ENCODE data around the gene MTSS2.

Gene MTSS2

GRCh38 chr16:70692873-70693671, 7.2 kb upstream of the MTSS2 start:
- DNase-seq (ENCODE audit: extremely low spot score): no peak
- POLR2A ChIA-PET: no interaction called here
- CTCF ChIA-PET: interaction anchor here (0.6 kb wide), 1 partner anchor 25 kb away, joined by 8 read pairs; no protein-coding TSS in a partner anchor
- no peak for TF ChIP-seq SP1 (IDR thresholded peaks at IDR 0.05)
- TF ChIP-seq NFRKB (IDR thresholded peaks at IDR 0.05): no peak
- TF ChIP-seq ARNT (IDR thresholded peaks at IDR 0.05): no peak
- no peak for TF ChIP-seq L3MBTL2 (conservative IDR thresholded peaks at IDR 0.05)
- TF ChIP-seq FOXA1 (IDR thresholded peaks at IDR 0.05): no peak
- TF ChIP-seq FOXM1 (IDR thresholded peaks at IDR 0.05; ENCODE audit: borderline replicate concordance): no peak
- no peak for TF ChIP-seq ZNF384 (IDR thresholded peaks at IDR 0.05)
- TF ChIP-seq SUZ12 (IDR thresholded peaks at IDR 0.05): no peak
- no peak for TF ChIP-seq TARDBP (IDR thresholded peaks at IDR 0.05)
- TF ChIP-seq BHLHE40 (IDR thresholded peaks at IDR 0.05; ENCODE audit: borderline replicate concordance): no peak
- TF ChIP-seq, protein P1, sequence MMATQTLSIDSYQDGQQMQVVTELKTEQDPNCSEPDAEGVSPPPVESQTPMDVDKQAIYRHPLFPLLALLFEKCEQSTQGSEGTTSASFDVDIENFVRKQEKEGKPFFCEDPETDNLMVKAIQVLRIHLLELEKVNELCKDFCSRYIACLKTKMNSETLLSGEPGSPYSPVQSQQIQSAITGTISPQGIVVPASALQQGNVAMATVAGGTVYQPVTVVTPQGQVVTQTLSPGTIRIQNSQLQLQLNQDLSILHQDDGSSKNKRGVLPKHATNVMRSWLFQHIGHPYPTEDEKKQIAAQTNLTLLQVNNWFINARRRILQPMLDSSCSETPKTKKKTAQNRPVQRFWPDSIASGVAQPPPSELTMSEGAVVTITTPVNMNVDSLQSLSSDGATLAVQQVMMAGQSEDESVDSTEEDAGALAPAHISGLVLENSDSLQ (IDR thresholded peaks at IDR 0.05): no peak
- TF ChIP-seq CTBP1 (IDR thresholded peaks at IDR 0.05; ENCODE audit: borderline replicate concordance): no peak
- TF ChIP-seq FOXK2 (IDR thresholded peaks at IDR 0.05): no peak
- no peak for TF ChIP-seq HDGF (IDR thresholded peaks at IDR 0.05; ENCODE audit: borderline replicate concordance)
- no peak for TF ChIP-seq LEF1 (IDR thresholded peaks at IDR 0.05; ENCODE audit: borderline replicate concordance)
- TF ChIP-seq ELF4 (IDR thresholded peaks at IDR 0.05): no peak

- ChIA-PET CTCF (interaction anchor here (0.6 kb wide), 1 partner anchor 24 kb away, joined by 8 read pairs; no protein-coding TSS in a partner anchor), POLR2A (no interaction called here)
- no peak for TF ChIP-seq LEF1 (IDR thresholded peaks at IDR 0.05; ENCODE audit: borderline replicate concordance)
- DNase-seq (ENCODE audit: extremely low spot score): no peak
Observed at GRCh38 chr16:70692130-70692872, 6.4 kb upstream of the MTSS2 start.

- no peak for DNase-seq (ENCODE audit: extremely low spot score)
- CTCF ChIA-PET: no interaction called here
- POLR2A ChIA-PET: no interaction called here
- TF ChIP-seq, protein P1 (IDR thresholded peaks at IDR 0.05): peak; percentile 38
- TF ChIP-seq LEF1 (IDR thresholded peaks at IDR 0.05; ENCODE audit: borderline replicate concordance) (no peak), L3MBTL2 (conservative IDR thresholded peaks at IDR 0.05) (no peak)
Observed at GRCh38 chr16:70691223-70692129, 5.6 kb upstream of the MTSS2 start.

DNA sequence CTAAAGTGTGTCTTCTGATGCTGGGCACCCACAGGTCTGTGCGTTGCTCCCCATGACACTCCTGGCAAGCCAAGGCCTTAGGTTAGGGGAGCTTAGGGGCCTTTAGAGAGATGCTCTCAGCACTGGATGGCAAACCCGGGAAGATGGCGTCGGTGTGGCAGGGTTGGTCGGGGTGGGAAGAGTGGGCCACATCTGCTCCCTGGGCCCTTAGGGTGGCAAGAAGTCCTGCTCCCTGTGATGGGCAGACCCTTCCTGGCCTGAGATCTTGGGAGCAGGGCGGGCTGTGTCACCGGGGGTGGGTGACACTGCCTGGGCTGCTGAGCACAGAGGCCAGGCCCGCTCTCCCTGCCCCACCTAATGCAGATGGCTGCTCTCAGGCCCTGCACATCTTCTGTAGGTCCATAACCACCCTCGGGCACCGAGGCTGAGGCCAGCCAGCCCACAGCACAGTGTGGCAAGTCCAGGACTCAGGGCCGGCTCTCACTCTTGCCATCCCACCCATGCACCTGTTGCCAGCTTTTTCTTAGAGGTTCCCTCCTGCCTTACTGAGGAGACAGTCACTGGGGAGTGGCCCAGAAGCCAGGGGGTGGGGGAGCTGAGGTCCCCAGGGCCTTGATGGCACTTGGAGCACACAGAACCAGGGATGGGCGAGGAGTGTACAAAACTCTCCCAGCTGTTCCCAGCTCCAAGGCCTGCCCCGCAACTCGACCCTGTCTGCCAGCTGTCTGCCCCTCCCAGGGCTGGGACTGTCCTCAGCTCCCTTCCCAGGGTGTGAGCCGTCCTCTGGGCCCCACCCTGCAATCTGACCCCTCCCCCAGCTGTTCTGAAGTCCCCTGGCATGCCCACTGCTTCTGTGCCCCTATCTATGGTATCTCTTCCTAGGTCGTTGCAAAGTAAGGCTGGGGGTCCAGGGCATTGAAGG, 4.4 kb upstream of the MTSS2 start:
- ChIA-PET CTCF (no interaction called here), POLR2A (no interaction called here)
- TF ChIP-seq FOXM1 (IDR thresholded peaks at IDR 0.05; ENCODE audit: borderline replicate concordance): no peak
- no peak for TF ChIP-seq ARNT (IDR thresholded peaks at IDR 0.05)
- no peak for TF ChIP-seq ZNF384 (IDR thresholded peaks at IDR 0.05)
- no peak for TF ChIP-seq L3MBTL2 (conservative IDR thresholded peaks at IDR 0.05)
- no peak for TF ChIP-seq LEF1 (IDR thresholded peaks at IDR 0.05; ENCODE audit: borderline replicate concordance)
- no peak for TF ChIP-seq FOXA1 (IDR thresholded peaks at IDR 0.05)
- no peak for DNase-seq (ENCODE audit: extremely low spot score)

- TF ChIP-seq FOXA1 (IDR thresholded peaks at IDR 0.05) (no peak), NFRKB (IDR thresholded peaks at IDR 0.05) (no peak), FOXM1 (IDR thresholded peaks at IDR 0.05; ENCODE audit: borderline replicate concordance) (no peak), FOXK2 (IDR thresholded peaks at IDR 0.05) (no peak), L3MBTL2 (conservative IDR thresholded peaks at IDR 0.05) (no peak), SUZ12 (IDR thresholded peaks at IDR 0.05) (no peak), CTBP1 (IDR thresholded peaks at IDR 0.05; ENCODE audit: borderline replicate concordance) (no peak), ELF4 (IDR thresholded peaks at IDR 0.05) (no peak), ZNF384 (IDR thresholded peaks at IDR 0.05) (no peak), BHLHE40 (IDR thresholded peaks at IDR 0.05; ENCODE audit: borderline replicate concordance) (no peak), HDGF (IDR thresholded peaks at IDR 0.05; ENCODE audit: borderline replicate concordance) (no peak)
- CTCF ChIA-PET: no interaction called here
Observed at GRCh38 chr16:70689035-70689969, 3.4 kb upstream of the MTSS2 start.

More at GRCh38 chr16:70689035-70689969, 3.4 kb upstream of the MTSS2 start:
- DNase-seq (ENCODE audit: extremely low spot score): no peak
- POLR2A ChIA-PET: no interaction called here

Measured in HEK293T (cell line).